Progenitor cell of endocrine pancreas (in vitro differentiated cells): ENCODE results near the gene ZNF606. TPM values are rescaled to one million over a fixed set of nuclear protein-coding genes. Genes with fewer than 3 reads are reported as not detected.
A peak's percentile ranks its signal among the peaks of the same experiment; 100 is the strongest.

Experiments used
- DNase-seq: peaks from one replicate; pipeline ENCODE4 v3.0.0; 2021; ENCODE audit warnings: low spot score; ENCODE audit not compliant: unreplicated experiment
- H3K27ac Mint-ChIP-seq: 2 replicates; pipeline ENCODE4 v1.8.0; 2021; ENCODE audit warnings: mild to moderate bottlenecking, moderate library complexity, mixed read lengths
- H3K27me3 Mint-ChIP-seq: 2 replicates; pipeline ENCODE4 v1.8.0; 2021; ENCODE audit warnings: mixed read lengths
- H3K36me3 Mint-ChIP-seq: 2 replicates; pipeline ENCODE4 v1.8.0; 2022; ENCODE audit warnings: mixed read lengths; ENCODE audit not compliant: insufficient read depth
- H3K4me1 Mint-ChIP-seq: 2 replicates; pipeline ENCODE4 v1.8.0; 2021; ENCODE audit warnings: low read depth, mixed read lengths
- H3K4me3 Mint-ChIP-seq: 2 replicates; pipeline ENCODE4 v1.8.0; 2021; ENCODE audit warnings: low read depth, mild to moderate bottlenecking, moderate library complexity, mixed read lengths
- H3K9me3 Mint-ChIP-seq: 2 replicates; pipeline ENCODE4 v1.8.0; 2021; ENCODE audit warnings: low read depth, mixed read lengths
- long read RNA-seq: library from polyadenylated mRNA; unstranded; transcript quantifications from one replicate; pipeline ENCODE4 v2.0.0, GENCODE V29; 2020
- total RNA-seq: library from RNA; stranded (reverse); gene quantifications from 2 replicates; pipeline ENCODE4 v1.2.1, GENCODE V29; 2021
- TF ChIP-seq, protein P1 (sequence below): fragments of 200-600 bp; sonication (generic); IDR thresholded peaks from one replicate; pipeline ENCODE4 v1.5.0; 2021; ENCODE audit warnings: antibody characterized with exemption, mild to moderate bottlenecking; ENCODE audit not compliant: unreplicated experiment

ZNF606 gene
- total RNA-seq, result 48.6 and 49.0 TPM in 2 replicates
- long read RNA-seq, full-length matches to known transcripts, result 14 of 35 reads
- long read RNA-seq, partial matches to known transcripts, result 4 of 35 reads
- long read RNA-seq, other reads (novel, unspliced or antisense), result 17 of 35 reads

- H3K36me3 Mint-ChIP-seq, result peaks cover 90% of the 10 kb centered on the region
- peak; percentile 71 for DNase-seq
- H3K9me3 Mint-ChIP-seq, result peaks cover 60% of the 10 kb centered on the region
- TF ChIP-seq, protein P1, sequence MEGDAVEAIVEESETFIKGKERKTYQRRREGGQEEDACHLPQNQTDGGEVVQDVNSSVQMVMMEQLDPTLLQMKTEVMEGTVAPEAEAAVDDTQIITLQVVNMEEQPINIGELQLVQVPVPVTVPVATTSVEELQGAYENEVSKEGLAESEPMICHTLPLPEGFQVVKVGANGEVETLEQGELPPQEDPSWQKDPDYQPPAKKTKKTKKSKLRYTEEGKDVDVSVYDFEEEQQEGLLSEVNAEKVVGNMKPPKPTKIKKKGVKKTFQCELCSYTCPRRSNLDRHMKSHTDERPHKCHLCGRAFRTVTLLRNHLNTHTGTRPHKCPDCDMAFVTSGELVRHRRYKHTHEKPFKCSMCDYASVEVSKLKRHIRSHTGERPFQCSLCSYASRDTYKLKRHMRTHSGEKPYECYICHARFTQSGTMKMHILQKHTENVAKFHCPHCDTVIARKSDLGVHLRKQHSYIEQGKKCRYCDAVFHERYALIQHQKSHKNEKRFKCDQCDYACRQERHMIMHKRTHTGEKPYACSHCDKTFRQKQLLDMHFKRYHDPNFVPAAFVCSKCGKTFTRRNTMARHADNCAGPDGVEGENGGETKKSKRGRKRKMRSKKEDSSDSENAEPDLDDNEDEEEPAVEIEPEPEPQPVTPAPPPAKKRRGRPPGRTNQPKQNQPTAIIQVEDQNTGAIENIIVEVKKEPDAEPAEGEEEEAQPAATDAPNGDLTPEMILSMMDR, result no peak
- peaks cover 8% of the 10 kb centered on the region for H3K4me1 Mint-ChIP-seq
- H3K27ac Mint-ChIP-seq, result peak within 1 kb of the TSS; percentile 97
- no peaks in the 10 kb centered on the region for H3K27me3 Mint-ChIP-seq
- peak within 1 kb of the TSS; percentile 87 for H3K4me3 Mint-ChIP-seq
Measured at GRCh38 chr19:58002384-58003173, at the start of gene ZNF606. ZNF606 (minus strand) TSS chr19:58002820; CDS start chr19:58001319, 1,501 bp downstream.

GRCh38 chr19:58052256-58052655 lies 49.6 kb upstream of the ZNF606 start:
- no peak overlapping the region for H3K27ac Mint-ChIP-seq
- no peak overlapping the region for H3K4me3 Mint-ChIP-seq
- H3K27me3 Mint-ChIP-seq, result peaks cover 6% of the 10 kb centered on the region
- no peaks in the 10 kb centered on the region for H3K4me1 Mint-ChIP-seq
- H3K9me3 Mint-ChIP-seq, result peaks cover 30% of the 10 kb centered on the region
- TF ChIP-seq, protein P1, result no peak
- peaks cover 6% of the 10 kb centered on the region for H3K36me3 Mint-ChIP-seq
- no peak for DNase-seq

DNA sequence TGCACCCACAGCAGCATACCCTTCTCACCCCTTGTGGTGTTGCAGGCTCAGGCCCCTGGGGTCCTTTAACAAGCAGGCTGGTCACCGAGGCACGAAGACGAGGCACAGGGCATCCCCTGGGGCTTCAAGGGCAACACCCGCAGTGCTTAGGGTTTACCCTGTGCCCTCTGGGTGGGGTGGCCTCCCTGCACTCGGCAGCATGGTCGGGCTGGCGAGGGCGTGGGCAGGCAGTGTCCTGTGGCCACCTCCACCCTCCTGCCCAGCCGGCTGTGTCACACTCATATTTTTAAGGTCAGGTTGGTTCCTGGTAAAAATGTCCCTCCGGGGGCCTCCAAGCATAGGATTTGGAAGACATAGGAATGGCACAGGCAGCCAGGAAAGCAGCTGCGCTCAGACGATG lies 45.1 kb upstream of the ZNF606 start:
- no peaks in the 10 kb centered on the region for H3K27me3 Mint-ChIP-seq
- H3K9me3 Mint-ChIP-seq, result peaks cover 35% of the 10 kb centered on the region
- H3K4me3 Mint-ChIP-seq, result no peak overlapping the region
- peaks cover 4% of the 10 kb centered on the region for H3K36me3 Mint-ChIP-seq
- TF ChIP-seq, protein P1, result no peak
- no peaks in the 10 kb centered on the region for H3K4me1 Mint-ChIP-seq
- no peak overlapping the region for H3K27ac Mint-ChIP-seq
- DNase-seq, result no peak

DNA sequence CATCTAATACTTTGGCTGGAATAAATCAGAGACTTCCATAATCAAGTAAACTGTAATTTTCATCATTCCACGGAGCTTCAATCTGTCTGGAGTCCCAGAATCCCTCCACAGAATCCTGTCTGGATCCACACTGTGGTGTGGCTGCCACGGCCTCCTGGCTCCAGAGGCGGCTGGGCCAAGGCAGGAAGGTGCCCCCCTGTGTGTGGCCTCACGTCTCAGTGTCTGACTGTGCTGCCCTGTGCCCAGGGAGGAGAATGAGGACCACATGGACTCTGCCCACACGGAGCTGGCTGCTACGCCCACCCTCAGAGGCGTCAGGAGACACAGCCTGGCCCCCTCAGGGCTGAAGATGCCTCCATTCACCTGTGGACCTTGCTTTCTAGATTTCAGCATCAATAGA lies 44.2 kb upstream of the ZNF606 start:
- Mint-ChIP-seq H3K4me1 (no peaks in the 10 kb centered on the region), H3K9me3 (peaks cover 36% of the 10 kb centered on the region), H3K36me3 (peaks cover 4% of the 10 kb centered on the region), H3K4me3 (no peak overlapping the region), H3K27me3 (no peaks in the 10 kb centered on the region), H3K27ac (no peak overlapping the region)
- DNase-seq, result no peak
- TF ChIP-seq, protein P1, result no peak

- no peaks in the 10 kb centered on the region for H3K4me1 Mint-ChIP-seq
- peaks cover 31% of the 10 kb centered on the region for H3K9me3 Mint-ChIP-seq
Measured at GRCh38 chr19:58045411-58046050, 42.9 kb upstream of the ZNF606 start.

More at GRCh38 chr19:58045411-58046050, 42.9 kb upstream of the ZNF606 start:
- Mint-ChIP-seq H3K4me3 (no peak overlapping the region), H3K27me3 (no peaks in the 10 kb centered on the region), H3K36me3 (peaks cover 4% of the 10 kb centered on the region), H3K27ac (no peak overlapping the region)
- no peak for DNase-seq
- TF ChIP-seq, protein P1, result no peak
